Kidney capillary endothelial cell (primary cell): ENCODE results near the gene RHEBL1.

Experiments used
- DNase-seq: peaks from one replicate; pipeline ENCODE4 v3.0.0-alpha.2; 2018; ENCODE audit warnings: low spot score

The RHEBL1 gene

GRCh38 chr12:49054524-49054923 is 15.3 kb downstream of the RHEBL1 start:
- no peak for DNase-seq

DNA sequence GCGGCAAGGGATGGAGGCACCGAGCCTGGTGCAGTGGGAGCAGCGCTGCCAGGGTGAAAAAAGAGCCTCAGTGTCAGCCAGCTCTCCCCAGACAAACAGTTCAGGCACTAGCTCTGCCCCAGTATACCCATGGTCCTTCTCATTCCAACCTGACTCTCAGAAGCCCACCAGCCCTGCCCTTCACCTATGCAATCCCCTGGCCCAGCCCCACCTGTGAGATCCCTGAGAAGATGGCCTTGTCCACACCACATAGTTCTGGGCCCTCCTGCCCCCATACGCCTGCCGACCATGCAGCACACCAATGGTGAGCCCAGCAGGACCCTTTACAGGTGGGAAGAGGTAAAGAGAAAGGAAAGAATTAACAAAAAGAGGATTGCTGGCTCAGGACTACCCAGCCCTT is 15.7 kb downstream of the RHEBL1 start:
- no peak for DNase-seq

- no peak for DNase-seq
Observed at GRCh38 chr12:49052451-49053208, 17.1 kb downstream of the RHEBL1 start.

DNA sequence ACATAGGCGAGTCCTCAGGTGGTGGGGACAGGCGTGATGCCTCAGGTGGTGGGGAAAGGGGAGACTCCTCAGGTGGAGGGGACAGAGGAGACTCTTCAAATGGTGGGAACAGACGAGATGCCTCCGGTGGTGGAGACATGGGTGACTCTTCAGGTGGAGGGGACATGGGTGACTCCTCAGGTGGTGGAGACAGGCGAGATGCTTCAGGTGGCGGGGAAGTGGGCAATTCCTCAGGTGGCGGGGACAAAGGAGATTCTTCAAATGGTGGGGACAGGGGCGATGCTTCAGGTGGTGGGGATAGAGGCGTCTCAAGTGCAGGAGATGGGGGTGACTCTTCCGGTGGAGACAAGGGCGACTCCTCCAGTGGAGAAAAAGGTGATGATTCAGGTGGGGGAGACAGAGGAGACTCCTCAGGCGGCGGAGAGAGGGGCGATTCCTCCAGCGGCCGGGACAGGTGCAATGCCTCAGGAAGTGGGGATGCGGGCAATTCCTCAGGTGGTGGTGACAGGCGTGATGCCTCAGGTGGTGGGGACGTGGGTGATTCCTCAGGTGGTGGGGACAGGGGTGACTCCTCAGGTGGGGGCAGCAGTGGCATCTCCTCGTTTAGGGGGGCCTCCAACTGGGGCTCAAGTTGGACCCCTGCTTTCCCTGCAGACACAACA is 17.9 kb downstream of the RHEBL1 start:
- DNase-seq: no peak

- no peak for DNase-seq
Observed at GRCh38 chr12:49051373-49051764, 18.4 kb downstream of the RHEBL1 start.

- DNase-seq: no peak
Observed at GRCh38 chr12:49050507-49051372, 19.0 kb downstream of the RHEBL1 start.

GRCh38 chr12:49049566-49050224 is 20.1 kb downstream of the RHEBL1 start:
- DNase-seq: no peak

DNA sequence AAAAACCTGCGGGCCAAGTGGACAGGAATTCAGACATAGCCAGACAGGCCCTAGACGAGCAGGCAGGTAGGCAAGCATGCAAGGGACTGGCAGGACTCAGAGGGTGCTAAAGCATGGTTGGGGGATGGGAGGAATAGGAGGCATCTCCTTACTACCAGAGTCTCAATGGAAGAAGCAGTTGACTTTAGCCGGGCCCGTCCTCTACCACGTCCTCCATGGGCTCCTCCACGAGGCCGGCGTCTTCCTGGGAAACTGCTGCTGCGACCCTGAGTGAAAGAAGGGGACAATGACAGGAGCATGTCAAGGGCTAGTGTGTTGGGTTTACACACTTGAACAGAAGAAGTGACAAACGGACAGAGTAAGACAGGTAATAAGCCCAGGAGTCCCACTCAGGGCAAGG is 20.8 kb downstream of the RHEBL1 start:
- no peak for DNase-seq

- no peak for DNase-seq
Observed at GRCh38 chr12:49046129-49046895, 23.5 kb downstream of the RHEBL1 start.

DNA sequence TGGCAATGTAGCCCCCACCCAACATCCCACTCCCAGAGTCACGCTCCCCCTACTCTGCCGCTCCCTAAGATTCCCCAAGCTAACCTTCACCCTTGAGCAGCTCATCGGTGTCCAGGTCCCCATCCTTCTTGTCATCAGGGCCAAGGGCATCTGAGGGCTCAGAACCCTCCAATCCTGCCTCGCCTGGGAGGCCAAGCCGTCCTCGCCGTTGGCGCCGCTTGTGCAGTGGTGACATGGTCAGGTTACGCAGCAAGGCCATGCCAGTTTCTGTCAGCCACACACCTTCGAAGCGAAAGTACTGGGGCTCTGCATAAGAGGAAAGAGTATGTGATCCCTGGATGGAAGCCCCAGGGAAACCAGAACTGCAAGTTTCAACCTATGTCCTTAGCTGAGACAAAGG is 25.1 kb downstream of the RHEBL1 start:
- DNase-seq: no peak

DNA sequence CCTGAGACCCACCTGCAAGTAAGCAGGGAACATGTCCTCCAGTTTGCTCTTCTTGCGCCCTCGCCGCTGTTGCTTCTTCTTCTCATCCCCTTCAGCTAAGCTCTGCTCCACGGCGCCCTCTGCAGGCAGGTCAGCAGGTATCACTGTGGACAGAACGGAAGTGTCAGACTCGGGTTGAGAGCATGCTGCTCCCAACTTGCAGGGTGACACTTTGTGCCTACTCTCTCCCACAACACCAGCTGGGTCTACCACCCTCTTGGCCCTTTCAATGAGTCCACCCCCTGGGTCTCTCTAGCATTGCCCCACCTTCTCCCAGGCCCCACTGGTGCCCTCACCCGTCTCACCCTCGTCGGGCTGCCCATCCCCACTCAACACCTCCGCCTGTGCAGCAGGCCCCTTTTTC is 25.9 kb downstream of the RHEBL1 start:
- peak; percentile 48 for DNase-seq

DNA sequence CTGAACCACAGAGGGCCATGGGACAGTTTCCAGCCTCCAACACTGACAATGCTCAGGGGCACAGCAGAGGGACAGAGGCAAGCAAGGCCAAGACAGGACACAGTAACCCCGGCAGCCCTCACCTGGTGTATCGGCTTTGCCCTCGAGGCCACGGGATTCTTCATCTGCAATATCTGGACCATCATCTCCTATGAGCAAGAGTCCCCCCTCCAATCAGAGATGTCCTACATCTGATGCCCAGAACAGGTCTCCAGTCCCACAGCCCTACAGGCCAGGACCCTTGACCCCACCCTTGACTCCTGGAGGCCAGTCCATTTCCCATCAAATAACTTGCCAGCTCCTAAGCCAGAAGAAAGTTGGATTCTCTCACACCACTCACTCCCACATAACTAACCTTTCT is 26.5 kb downstream of the RHEBL1 start:
- no peak for DNase-seq

DNA sequence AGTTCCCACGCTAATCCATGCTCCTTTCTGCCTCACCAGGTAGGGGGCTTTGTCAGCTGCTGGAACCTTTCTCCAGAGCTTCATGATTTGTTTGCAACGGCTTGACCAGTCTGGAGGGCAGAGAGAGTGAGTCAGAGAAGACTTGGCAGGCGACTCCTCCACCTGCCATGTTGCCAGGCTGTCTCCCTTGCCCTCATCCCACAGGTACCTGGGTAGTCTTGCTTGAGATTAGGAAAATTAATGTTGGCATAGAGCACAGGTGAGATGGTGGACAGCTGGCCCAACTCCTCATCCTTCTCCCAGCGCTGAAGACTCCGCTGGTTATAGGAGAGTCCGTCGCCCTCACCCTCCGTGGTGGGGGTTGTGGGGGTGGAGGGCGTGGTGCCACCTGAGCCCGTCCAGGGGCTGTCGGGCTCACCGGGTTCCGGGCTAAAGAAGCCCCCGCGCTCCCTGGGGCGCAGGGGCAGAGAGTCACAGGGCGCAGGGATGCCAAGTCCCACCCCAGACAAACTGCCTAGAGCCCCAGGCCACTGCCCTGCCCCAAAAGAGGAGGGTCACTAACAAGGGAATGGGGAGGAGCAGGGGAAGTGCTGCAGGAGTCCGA is 27.8 kb downstream of the RHEBL1 start:
- DNase-seq: no peak

GRCh38 chr12:49041036-49041880 is 28.5 kb downstream of the RHEBL1 start:
- DNase-seq: no peak

GRCh38 chr12:49040364-49040855 is 29.4 kb downstream of the RHEBL1 start:
- DNase-seq: no peak

GRCh38 chr12:49039421-49040363 is 30.1 kb downstream of the RHEBL1 start:
- DNase-seq: no peak

GRCh38 chr12:49038291-49038955 is 31.4 kb downstream of the RHEBL1 start:
- no peak for DNase-seq

DNA sequence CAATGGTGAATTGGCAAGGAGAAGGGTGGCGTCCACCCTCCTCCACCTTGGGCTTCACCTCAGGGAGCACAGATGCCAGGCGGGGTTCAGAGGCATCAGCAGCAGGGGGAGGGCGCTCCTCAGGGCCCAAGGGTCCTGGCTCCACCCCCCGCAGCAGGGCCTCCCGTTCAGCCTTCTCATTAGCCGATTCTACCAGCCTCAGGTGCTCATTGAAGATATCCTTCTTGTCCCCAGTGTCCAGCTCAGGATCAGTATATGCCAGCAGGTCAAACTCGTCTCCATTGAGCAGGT is 31.9 kb downstream of the RHEBL1 start:
- DNase-seq: no peak
